ENCODE data around the gene WDR17. TPM values are rescaled to one million over a fixed set of nuclear protein-coding genes. Genes with fewer than 3 reads are reported as not detected.

WDR17 gene
- total RNA-seq, 2 experiments from 2014 or later = 0.47 to 0.64 TPM

GRCh38 chr4:176043838-176044588 is 21.6 kb upstream of the WDR17 start:
- ChIA-PET CTCF (no interaction called here), POLR2A (no interaction called here)
- DNase-seq = no peak
- H3K27me3 ChIP-seq (ENCODE audit: control insufficient read depth in 1 of 2, insufficient read depth in 2 of 2, low read length in 2 of 2) = no peaks in the 10 kb centered on the region
- H3K4me1 ChIP-seq (ENCODE audit: insufficient read depth, low read length) = no peaks in the 10 kb centered on the region
- peaks cover 43% of the 10 kb centered on the region for H3K27me3 Mint-ChIP-seq
- no peaks in the 10 kb centered on the region for H3K36me3 Mint-ChIP-seq (ENCODE audit: low read depth)
- peaks cover 5% of the 10 kb centered on the region for H3K9me3 Mint-ChIP-seq
- peaks cover 0 to 8% of the 10 kb centered on the region in 2 experiments for H3K9me3 ChIP-seq (ENCODE audit: control insufficient read depth in 1 of 2, insufficient read depth in 1 of 2, low read length in 2 of 2)
- no peak overlapping the region for H3K27ac ChIP-seq (ENCODE audit: low read depth in 1 of 2, low read length in 2 of 2)
- no peak for TF ChIP-seq CTCF (IDR thresholded peaks at IDR 0.05)
- no peaks in the 10 kb centered on the region for H3K36me3 ChIP-seq (ENCODE audit: insufficient read depth, low read length)
- intact Hi-C loops (cut with DNase I, micrococcal nuclease) = no loop called here
- ATAC-seq (ENCODE audit: poor library complexity) = no peak
- no peak overlapping the region for H3K4me3 Mint-ChIP-seq
- no peak overlapping the region for H3K4me3 ChIP-seq (ENCODE audit: low read length)
- H3K27ac Mint-ChIP-seq = no peak overlapping the region
- no peaks in the 10 kb centered on the region for H3K4me1 Mint-ChIP-seq (ENCODE audit: low read depth)

DNA sequence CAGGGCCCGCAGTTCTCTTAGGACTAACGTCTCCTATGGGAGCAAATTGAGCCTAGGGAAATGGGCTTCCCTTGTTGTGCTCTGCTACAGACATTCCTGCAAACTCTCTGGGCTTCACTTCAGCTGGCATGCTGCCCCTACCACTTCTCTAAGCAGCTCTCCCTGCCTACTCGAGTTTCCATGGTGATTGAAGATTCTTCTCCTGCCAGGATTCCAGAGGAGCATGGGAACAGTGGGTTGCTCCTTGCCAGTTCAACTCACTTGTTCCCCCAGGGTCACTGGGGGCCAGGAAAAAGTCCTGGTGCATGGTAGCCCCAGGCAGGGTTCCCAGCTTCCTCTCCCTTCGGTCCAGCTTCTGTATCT is 21.1 kb upstream of the WDR17 start:
- ATAC-seq (ENCODE audit: poor library complexity) (no peak), DNase-seq (no peak)
- POLR2A ChIA-PET = no interaction called here
- H3K27ac ChIP-seq (ENCODE audit: low read depth in 1 of 2, low read length in 2 of 2) = no peak overlapping the region
- H3K36me3 ChIP-seq (ENCODE audit: insufficient read depth, low read length) = no peaks in the 10 kb centered on the region
- CTCF ChIA-PET = no interaction called here
- no peaks in the 10 kb centered on the region for H3K27me3 ChIP-seq (ENCODE audit: control insufficient read depth in 1 of 2, insufficient read depth in 2 of 2, low read length in 2 of 2)
- intact Hi-C loops (cut with DNase I, micrococcal nuclease) = no loop called here
- no peak overlapping the region for H3K27ac Mint-ChIP-seq
- no peaks in the 10 kb centered on the region for H3K4me1 ChIP-seq (ENCODE audit: insufficient read depth, low read length)
- H3K27me3 Mint-ChIP-seq = peaks cover 43% of the 10 kb centered on the region
- no peaks in the 10 kb centered on the region for H3K36me3 Mint-ChIP-seq (ENCODE audit: low read depth)
- TF ChIP-seq CTCF (IDR thresholded peaks at IDR 0.05) = no peak
- no peak overlapping the region for H3K4me3 ChIP-seq (ENCODE audit: low read length)
- H3K4me1 Mint-ChIP-seq (ENCODE audit: low read depth) = no peaks in the 10 kb centered on the region
- no peak overlapping the region for H3K4me3 Mint-ChIP-seq
- H3K9me3 Mint-ChIP-seq = no peaks in the 10 kb centered on the region
- H3K9me3 ChIP-seq (ENCODE audit: control insufficient read depth in 1 of 2, insufficient read depth in 1 of 2, low read length in 2 of 2) = peaks cover 0 to 8% of the 10 kb centered on the region in 2 experiments

- no peaks in the 10 kb centered on the region for H3K4me1 ChIP-seq (ENCODE audit: insufficient read depth, low read length)
- no peak overlapping the region for H3K27ac ChIP-seq (ENCODE audit: low read depth in 1 of 2, low read length in 2 of 2)
- DNase-seq = no peak
- H3K36me3 ChIP-seq (ENCODE audit: insufficient read depth, low read length) = no peaks in the 10 kb centered on the region
- POLR2A ChIA-PET = no interaction called here
- CTCF ChIA-PET = no interaction called here
- no peak for ATAC-seq (ENCODE audit: poor library complexity)
- TF ChIP-seq CTCF (IDR thresholded peaks at IDR 0.05) = no peak
- H3K27ac Mint-ChIP-seq = no peak overlapping the region
- H3K9me3 Mint-ChIP-seq = no peaks in the 10 kb centered on the region
- peaks cover 28% of the 10 kb centered on the region for H3K27me3 Mint-ChIP-seq
- intact Hi-C loops (cut with DNase I, micrococcal nuclease) = no loop called here
- H3K36me3 Mint-ChIP-seq (ENCODE audit: low read depth) = no peaks in the 10 kb centered on the region
- no peak overlapping the region for H3K4me3 Mint-ChIP-seq
- H3K4me3 ChIP-seq (ENCODE audit: low read length) = no peak overlapping the region
- H3K27me3 ChIP-seq (ENCODE audit: control insufficient read depth in 1 of 2, insufficient read depth in 2 of 2, low read length in 2 of 2) = no peaks in the 10 kb centered on the region
- peaks cover 0 to 8% of the 10 kb centered on the region in 2 experiments for H3K9me3 ChIP-seq (ENCODE audit: control insufficient read depth in 1 of 2, insufficient read depth in 1 of 2, low read length in 2 of 2)
- H3K4me1 Mint-ChIP-seq (ENCODE audit: low read depth) = no peaks in the 10 kb centered on the region
These were observed 17.0 kb upstream of the WDR17 start for GRCh38 chr4:176048631-176049030.

Measured in CD4-positive, alpha-beta T cell (primary cell).